GM19328 (cell line): Measurements from ENCODE around the gene RNF111.
"Not testable (repeated sequence)": the region's sequence is repeated elsewhere in the genome, so short reads cannot be mapped to it uniquely, and the experiment has no call there.

Source experiments
- ATAC-seq: cut with Tn5 transposase; IDR thresholded peaks from one replicate; pipeline ENCODE4 v1.9.1; 2021; ENCODE audit warnings: mild to moderate bottlenecking, moderate library complexity; ENCODE audit not compliant: unreplicated experiment

Gene RNF111

GRCh38 chr15:58999694-59000093 is 12.2 kb downstream of the RNF111 start:
- ATAC-seq: no peak

- not testable (repeated sequence) for ATAC-seq
These were observed 12.8 kb downstream of the RNF111 start for GRCh38 chr15:59000251-59000650.

- ATAC-seq: no peak
These were observed 14.5 kb downstream of the RNF111 start for GRCh38 chr15:59001946-59002345.

- ATAC-seq: no peak
These were observed 15.0 kb downstream of the RNF111 start for GRCh38 chr15:59002418-59002859.

GRCh38 chr15:59005579-59005978 is 18.1 kb downstream of the RNF111 start:
- ATAC-seq: no peak

- no peak for ATAC-seq
These were observed 20.6 kb downstream of the RNF111 start for GRCh38 chr15:59008086-59008485.

GRCh38 chr15:59011262-59011952 is 23.9 kb downstream of the RNF111 start:
- no peak for ATAC-seq

GRCh38 chr15:59013246-59013873 is 25.9 kb downstream of the RNF111 start:
- no peak for ATAC-seq

GRCh38 chr15:59014068-59014467 is 26.6 kb downstream of the RNF111 start:
- no peak for ATAC-seq

- ATAC-seq: no peak
These were observed 30.0 kb downstream of the RNF111 start for GRCh38 chr15:59017449-59017848.

- ATAC-seq: no peak
These were observed 31.4 kb downstream of the RNF111 start for GRCh38 chr15:59018833-59019232.

GRCh38 chr15:59020322-59020721 is 32.9 kb downstream of the RNF111 start:
- no peak for ATAC-seq

GRCh38 chr15:59022188-59022587 is 34.7 kb downstream of the RNF111 start:
- no peak for ATAC-seq

- no peak for ATAC-seq
These were observed 38.7 kb downstream of the RNF111 start for GRCh38 chr15:59026207-59026606.

GRCh38 chr15:59028387-59028955 is 41.0 kb downstream of the RNF111 start:
- ATAC-seq: no peak

- no peak for ATAC-seq
These were observed 42.1 kb downstream of the RNF111 start for GRCh38 chr15:59029554-59029953.

- no peak for ATAC-seq
These were observed 47.7 kb downstream of the RNF111 start for GRCh38 chr15:59035201-59035600.

GRCh38 chr15:59039225-59039624 is 51.8 kb downstream of the RNF111 start:
- no peak for ATAC-seq

GRCh38 chr15:59042041-59042440 is 54.6 kb downstream of the RNF111 start:
- no peak for ATAC-seq

GRCh38 chr15:59048897-59049296 is 61.4 kb downstream of the RNF111 start:
- ATAC-seq: no peak

- ATAC-seq: no peak
These were observed 64.7 kb downstream of the RNF111 start for GRCh38 chr15:59051873-59052861.
